GM18867 (cell line): ENCODE measurements around the gene TBC1D19.
"Not testable (repeated sequence)": the region's sequence is repeated elsewhere in the genome, so short reads cannot be mapped to it uniquely, and the experiment has no call there.

ENCODE experiments used
- ATAC-seq: cut with Tn5 transposase; IDR thresholded peaks from one replicate; pipeline ENCODE4 v1.9.1; 2021; ENCODE audit warnings: mild to moderate bottlenecking, moderate library complexity; ENCODE audit not compliant: unreplicated experiment

Gene TBC1D19

DNA sequence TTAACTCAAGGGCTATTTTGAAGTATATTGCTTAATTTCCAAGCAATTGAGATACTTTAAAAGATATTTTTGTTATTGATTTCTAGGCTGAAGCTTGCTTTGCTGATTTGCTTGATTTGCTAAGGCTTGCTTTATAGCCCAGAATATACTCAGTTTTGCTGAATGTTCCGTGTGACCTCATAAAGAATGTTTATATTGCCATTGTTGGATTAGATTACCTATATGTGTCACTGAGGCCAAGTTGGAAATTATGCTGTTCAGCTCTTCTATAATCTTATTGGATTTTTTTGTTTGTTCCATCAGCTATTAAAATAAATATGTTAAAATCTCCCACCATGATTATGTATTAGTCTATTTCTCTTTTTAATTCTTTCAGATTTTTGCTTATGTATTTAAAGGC lies 13.0 kb downstream of the TBC1D19 start:
- ATAC-seq, result no peak

DNA sequence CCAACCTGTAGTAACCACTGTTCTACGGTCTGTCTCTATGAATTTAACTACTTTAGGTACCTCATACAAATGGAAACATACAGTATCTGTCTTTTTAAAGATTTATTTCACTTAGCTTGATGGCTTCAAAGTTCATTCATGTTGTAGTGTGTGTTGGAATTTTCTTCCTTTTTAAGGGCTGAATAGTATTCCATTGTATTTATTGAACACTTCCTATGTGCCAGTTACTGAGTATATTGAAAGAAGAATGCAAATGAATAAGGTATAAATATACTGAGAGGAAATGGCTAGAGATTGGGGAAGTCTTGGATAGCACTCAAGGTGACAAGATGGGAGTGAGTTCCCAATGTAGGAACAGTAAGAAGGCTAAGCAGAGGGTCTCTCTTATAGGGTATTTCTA lies 17.3 kb downstream of the TBC1D19 start:
- ATAC-seq, result no peak

GRCh38 chr4:26607776-26608175 lies 23.9 kb downstream of the TBC1D19 start:
- no peak for ATAC-seq

DNA sequence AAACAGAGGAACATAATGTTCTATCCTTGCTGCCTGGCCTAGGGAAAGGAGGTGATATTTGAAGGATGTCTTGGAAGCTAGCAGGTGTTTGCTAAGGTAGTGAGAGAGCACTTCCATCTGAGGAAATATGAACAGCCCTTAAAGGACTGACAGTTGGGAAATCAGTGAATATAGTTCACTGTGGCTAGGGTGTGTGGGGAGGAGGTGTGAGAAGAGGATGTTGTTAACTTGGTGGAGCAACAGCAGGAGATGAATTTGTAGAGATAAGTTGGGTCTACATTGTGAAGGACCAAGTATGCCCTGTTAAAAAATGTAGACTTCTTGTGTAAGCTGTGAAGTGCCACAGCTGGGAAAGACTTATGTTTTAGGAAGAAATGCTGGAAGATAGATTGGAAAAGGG lies 25.5 kb downstream of the TBC1D19 start:
- no peak for ATAC-seq

DNA sequence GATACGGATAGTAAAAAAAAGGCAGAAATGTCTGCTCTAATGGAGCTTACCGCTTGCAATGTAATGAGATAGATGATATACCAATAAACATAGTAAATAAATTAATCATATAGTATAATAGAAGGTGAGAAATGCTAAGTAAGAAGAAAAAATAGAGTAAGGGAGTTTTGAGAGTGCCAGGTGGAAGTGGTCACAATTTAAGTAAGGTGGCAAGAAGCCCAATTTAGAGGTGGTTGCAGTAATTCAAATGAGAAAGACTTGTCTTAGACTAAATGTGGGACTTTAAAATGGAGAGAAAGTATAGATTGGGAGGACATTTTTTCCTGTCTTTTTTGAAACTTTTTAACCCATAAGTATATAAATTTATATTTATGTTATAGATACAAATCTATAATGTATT lies 26.0 kb downstream of the TBC1D19 start:
- no peak for ATAC-seq

- ATAC-seq, result no peak
Measured at GRCh38 chr4:26611372-26611771, 27.5 kb downstream of the TBC1D19 start.

DNA sequence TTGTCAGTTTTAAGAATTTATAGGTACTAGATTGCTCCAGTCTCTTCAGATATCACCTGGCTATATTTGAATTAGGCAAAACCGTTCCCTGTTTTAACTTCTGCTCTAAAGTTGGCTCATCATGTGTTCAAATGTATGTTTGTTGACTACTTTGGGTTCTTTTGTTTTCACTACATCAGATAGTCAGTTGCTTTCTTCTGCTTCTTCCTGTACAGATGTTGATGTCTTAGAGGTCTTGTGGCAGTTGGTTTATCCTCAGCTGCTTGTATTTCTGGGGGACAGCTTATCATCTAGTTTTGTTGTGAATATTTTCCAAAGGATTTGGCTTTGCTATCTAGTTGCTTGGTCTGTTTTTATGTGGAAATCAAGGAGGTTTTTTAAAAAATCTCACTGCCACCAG lies 28.0 kb downstream of the TBC1D19 start:
- ATAC-seq, result no peak

GRCh38 chr4:26613237-26613636 lies 29.4 kb downstream of the TBC1D19 start:
- no peak for ATAC-seq

- no peak for ATAC-seq
Measured at GRCh38 chr4:26613735-26614134, 29.9 kb downstream of the TBC1D19 start.

- no peak for ATAC-seq
Measured at GRCh38 chr4:26619784-26620183, 35.9 kb downstream of the TBC1D19 start.

GRCh38 chr4:26621366-26621765 lies 37.5 kb downstream of the TBC1D19 start:
- no peak for ATAC-seq

- no peak for ATAC-seq
Measured at GRCh38 chr4:26622913-26623312, 39.0 kb downstream of the TBC1D19 start.

DNA sequence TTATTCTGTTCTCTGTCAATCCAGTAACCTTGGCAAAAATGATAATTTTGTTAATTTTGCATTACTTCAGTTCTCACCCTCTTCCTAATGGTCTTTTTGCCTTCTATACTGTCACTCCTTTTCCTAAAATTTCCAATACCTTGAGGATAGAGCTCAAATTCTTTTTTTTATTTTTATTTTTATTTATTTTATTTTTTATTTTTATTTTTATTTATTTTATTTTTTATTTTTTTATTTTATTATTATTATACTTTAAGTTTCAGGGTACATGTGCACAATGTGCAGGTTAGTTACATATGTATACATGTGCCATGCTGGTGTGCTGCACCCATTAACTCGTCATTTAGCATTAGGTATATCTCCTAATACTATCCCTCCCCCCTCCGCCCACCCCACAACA lies 42.8 kb downstream of the TBC1D19 start:
- not testable (repeated sequence) for ATAC-seq

GRCh38 chr4:26632916-26633315 lies 49.0 kb downstream of the TBC1D19 start:
- ATAC-seq, result no peak

- no peak for ATAC-seq
Measured at GRCh38 chr4:26634237-26634636, 50.4 kb downstream of the TBC1D19 start.

DNA sequence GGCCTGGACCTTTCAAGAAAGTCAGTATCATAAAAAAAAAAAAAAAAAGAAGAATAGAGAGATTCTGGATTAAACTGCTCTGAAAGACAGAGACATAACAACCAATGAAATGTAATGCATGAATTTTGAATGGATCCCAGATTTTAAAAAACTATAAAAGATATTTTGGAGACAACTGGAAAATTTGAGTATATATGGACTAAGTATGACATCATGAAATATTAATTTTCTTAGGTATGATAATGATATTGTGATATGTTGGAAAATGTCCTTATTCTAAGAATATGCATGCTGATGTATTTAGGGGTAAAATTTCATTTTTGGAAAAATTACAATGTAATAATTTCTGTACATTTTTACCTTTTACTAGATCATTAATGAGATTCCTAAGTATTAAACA lies 52.6 kb downstream of the TBC1D19 start:
- no peak for ATAC-seq

GRCh38 chr4:26640639-26641038 lies 56.8 kb downstream of the TBC1D19 start:
- ATAC-seq, result not testable (repeated sequence)

DNA sequence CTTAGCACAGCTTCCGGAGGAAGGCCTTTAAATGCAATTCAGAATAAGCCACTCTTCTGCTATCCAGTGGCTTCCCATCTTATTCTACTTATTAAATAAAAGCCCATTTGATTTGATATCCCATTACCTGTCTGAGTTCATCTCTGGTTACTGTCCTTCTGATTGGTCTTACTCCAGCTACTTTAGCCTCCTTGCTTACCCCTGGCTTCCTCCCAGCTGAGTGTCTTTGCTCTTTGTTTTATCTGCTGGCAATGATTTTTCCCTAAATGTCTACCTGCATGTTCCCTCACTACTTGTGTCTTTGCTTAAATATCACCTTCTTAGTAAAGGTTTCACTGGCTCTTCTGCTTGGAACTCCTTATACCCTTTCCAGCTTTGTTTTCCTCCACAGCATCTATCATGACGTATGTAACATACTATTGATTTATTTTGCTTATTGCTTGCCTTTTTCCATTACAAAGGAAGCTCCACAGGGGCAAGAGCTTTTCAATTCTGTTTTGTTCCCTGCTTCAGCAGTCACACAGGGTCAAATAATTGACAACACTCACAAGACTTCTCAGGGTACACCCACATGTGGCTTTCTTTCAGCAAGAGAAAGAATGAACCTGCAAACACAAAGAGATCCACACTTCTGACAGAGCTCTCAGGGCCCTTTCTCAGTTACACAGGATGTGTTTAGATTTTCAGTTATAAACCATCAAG lies 63.8 kb downstream of the TBC1D19 start:
- no peak for ATAC-seq

DNA sequence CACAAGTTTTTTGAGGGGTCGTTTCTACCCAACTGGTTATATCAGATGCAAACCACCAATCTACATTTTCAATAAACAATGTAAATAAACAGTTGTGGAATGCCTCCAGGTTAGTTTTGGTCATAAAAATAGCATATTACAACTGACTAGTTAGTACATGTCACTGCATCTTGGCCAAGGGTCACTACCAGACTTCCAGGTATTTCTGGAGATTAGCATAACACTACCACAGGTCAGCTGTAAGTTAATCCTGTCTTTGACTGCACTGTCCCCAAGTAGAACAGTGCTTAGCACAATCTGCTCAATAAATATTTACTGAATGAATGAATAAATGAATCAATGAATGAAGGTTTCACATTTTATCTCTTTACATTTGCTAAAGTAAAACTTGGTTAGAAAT lies 64.4 kb downstream of the TBC1D19 start:
- no peak for ATAC-seq

DNA sequence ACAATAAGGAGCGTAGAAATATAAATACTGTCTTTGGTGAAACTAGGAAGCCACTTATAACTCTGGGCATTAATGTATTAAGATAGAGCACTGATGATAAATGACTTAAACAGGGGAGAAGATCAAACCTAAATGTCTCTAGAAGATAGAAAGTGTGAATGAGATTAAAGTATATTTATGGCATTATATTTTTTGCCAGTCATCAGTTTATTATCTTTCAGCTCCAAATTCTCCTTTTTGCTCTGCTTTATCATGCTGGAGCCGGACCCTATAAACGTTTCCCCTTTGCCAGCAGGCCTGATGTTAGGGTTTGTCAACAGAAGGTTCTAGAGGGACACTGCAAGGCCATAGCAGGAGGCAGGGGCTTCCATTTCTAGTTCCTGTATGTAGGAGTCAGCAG lies 76.4 kb downstream of the TBC1D19 start:
- no peak for ATAC-seq

DNA sequence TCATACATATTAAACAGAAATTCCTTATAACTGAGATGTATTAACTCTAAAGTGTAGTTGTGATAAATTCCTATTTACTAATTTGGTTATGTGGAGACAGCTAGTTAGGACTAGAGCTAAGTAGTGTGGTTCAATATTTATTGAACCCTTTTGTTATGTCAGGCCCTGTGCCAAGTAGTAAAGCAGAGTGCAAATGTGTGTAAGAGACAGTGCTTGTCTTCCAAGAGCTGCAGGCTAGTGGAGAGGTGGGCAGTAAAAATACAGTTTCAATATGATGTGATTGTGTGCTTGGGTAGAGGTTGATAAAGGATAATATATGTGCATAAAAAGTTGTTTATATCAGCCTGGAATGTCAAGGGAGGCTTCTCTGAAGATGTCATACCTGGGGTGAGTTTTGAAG lies 80.0 kb downstream of the TBC1D19 start:
- ATAC-seq, result no peak

DNA sequence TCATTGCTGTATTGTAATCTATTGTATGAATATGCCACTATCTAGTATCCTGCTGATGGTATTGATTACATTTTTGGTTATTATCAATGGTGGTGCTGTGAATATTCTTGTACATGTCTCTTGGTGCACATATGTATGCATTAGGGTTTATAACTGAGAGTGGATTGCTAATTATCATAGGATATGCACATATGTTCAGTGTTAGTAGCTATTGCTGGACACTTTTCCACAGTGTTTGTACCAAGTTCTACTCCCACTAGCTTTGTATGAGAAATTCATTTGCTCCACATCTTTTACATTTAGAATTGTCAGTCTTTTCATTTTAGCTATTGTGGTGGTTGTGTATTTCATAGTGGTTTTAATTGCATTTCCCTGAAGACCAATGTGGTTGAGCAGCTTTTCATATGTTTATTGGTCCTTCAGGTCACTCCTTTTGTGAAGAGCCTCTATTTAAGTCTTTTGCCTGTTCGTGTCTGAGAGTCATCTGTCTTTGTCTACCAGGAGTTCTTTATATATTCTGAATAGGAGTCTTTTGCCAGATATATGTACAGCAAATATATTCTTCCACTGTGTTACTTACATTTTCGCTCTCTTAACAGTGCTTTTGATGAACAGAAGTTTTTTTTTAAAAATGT lies 87.1 kb downstream of the TBC1D19 start:
- ATAC-seq, result no peak
